ENCODE results near the gene TLE4.

TLE4 gene

GRCh38 chr9:79687131-79687447 lies 115.3 kb downstream of the TLE4 start:
- Histone ChIP-seq H3K4me3 (ENCODE audit: low read length) (no peak overlapping the region), H2AFZ (ENCODE audit: low read depth, low read length) (no peak overlapping the region)

GRCh38 chr9:79688363-79688762 lies 116.6 kb downstream of the TLE4 start:
- Histone ChIP-seq H3K27me3 (ENCODE audit: insufficient read depth, low read length) (no peaks in the 10 kb centered on the region), H3K4me3 (ENCODE audit: low read length) (no peak overlapping the region), H2AFZ (ENCODE audit: low read depth, low read length) (no peak overlapping the region), H3K36me3 (ENCODE audit: insufficient read depth, low read length) (peaks cover 28% of the 10 kb centered on the region), H3K9me3 (ENCODE audit: low read length) (no peaks in the 10 kb centered on the region), H3K4me1 (ENCODE audit: insufficient read depth, low read length) (peaks cover 24% of the 10 kb centered on the region)

More at GRCh38 chr9:79687131-79687447, 115.3 kb downstream of the TLE4 start:
- no peaks in the 10 kb centered on the region for H3K27me3 ChIP-seq (ENCODE audit: insufficient read depth, low read length)
- H3K4me1 ChIP-seq (ENCODE audit: insufficient read depth, low read length), result peaks cover 16% of the 10 kb centered on the region
- no peaks in the 10 kb centered on the region for H3K9me3 ChIP-seq (ENCODE audit: low read length)
- H3K36me3 ChIP-seq (ENCODE audit: insufficient read depth, low read length), result peaks cover 28% of the 10 kb centered on the region

GRCh38 chr9:79689576-79689975 lies 117.8 kb downstream of the TLE4 start:
- no peaks in the 10 kb centered on the region for H3K27me3 ChIP-seq (ENCODE audit: insufficient read depth, low read length)
- no peaks in the 10 kb centered on the region for H3K9me3 ChIP-seq (ENCODE audit: low read length)
- H3K4me3 ChIP-seq (ENCODE audit: low read length), result no peak overlapping the region
- H3K36me3 ChIP-seq (ENCODE audit: insufficient read depth, low read length), result peaks cover 25% of the 10 kb centered on the region
- H3K4me1 ChIP-seq (ENCODE audit: insufficient read depth, low read length), result peaks cover 36% of the 10 kb centered on the region
- no peak overlapping the region for H2AFZ ChIP-seq (ENCODE audit: low read depth, low read length)

- no peak overlapping the region for H2AFZ ChIP-seq (ENCODE audit: low read depth, low read length)
- no peaks in the 10 kb centered on the region for H3K27me3 ChIP-seq (ENCODE audit: insufficient read depth, low read length)
- H3K9me3 ChIP-seq (ENCODE audit: low read length), result no peaks in the 10 kb centered on the region
- peaks cover 44% of the 10 kb centered on the region for H3K4me1 ChIP-seq (ENCODE audit: insufficient read depth, low read length)
- peaks cover 20% of the 10 kb centered on the region for H3K36me3 ChIP-seq (ENCODE audit: insufficient read depth, low read length)
- no peak overlapping the region for H3K4me3 ChIP-seq (ENCODE audit: low read length)
These were observed 119.7 kb downstream of the TLE4 start for GRCh38 chr9:79691496-79691895.

GRCh38 chr9:79692857-79693571 lies 121.2 kb downstream of the TLE4 start:
- Histone ChIP-seq H2AFZ (ENCODE audit: low read depth, low read length) (no peak overlapping the region), H3K4me1 (ENCODE audit: insufficient read depth, low read length) (peaks cover 44% of the 10 kb centered on the region), H3K36me3 (ENCODE audit: insufficient read depth, low read length) (peaks cover 19% of the 10 kb centered on the region), H3K9me3 (ENCODE audit: low read length) (no peaks in the 10 kb centered on the region), H3K27me3 (ENCODE audit: insufficient read depth, low read length) (no peaks in the 10 kb centered on the region), H3K4me3 (ENCODE audit: low read length) (no peak overlapping the region)

- H3K36me3 ChIP-seq (ENCODE audit: insufficient read depth, low read length), result peaks cover 18% of the 10 kb centered on the region
- no peak overlapping the region for H3K4me3 ChIP-seq (ENCODE audit: low read length)
- no peak overlapping the region for H2AFZ ChIP-seq (ENCODE audit: low read depth, low read length)
- H3K27me3 ChIP-seq (ENCODE audit: insufficient read depth, low read length), result no peaks in the 10 kb centered on the region
- no peaks in the 10 kb centered on the region for H3K9me3 ChIP-seq (ENCODE audit: low read length)
- H3K4me1 ChIP-seq (ENCODE audit: insufficient read depth, low read length), result peaks cover 44% of the 10 kb centered on the region
These were observed 122.0 kb downstream of the TLE4 start for GRCh38 chr9:79693750-79694149.

- H3K27me3 ChIP-seq (ENCODE audit: insufficient read depth, low read length), result no peaks in the 10 kb centered on the region
- peaks cover 16% of the 10 kb centered on the region for H3K36me3 ChIP-seq (ENCODE audit: insufficient read depth, low read length)
- peaks cover 44% of the 10 kb centered on the region for H3K4me1 ChIP-seq (ENCODE audit: insufficient read depth, low read length)
- no peak overlapping the region for H3K4me3 ChIP-seq (ENCODE audit: low read length)
- no peak overlapping the region for H2AFZ ChIP-seq (ENCODE audit: low read depth, low read length)
- no peaks in the 10 kb centered on the region for H3K9me3 ChIP-seq (ENCODE audit: low read length)
These were observed 122.4 kb downstream of the TLE4 start for GRCh38 chr9:79694208-79694607.

- Histone ChIP-seq H3K27me3 (ENCODE audit: insufficient read depth, low read length) (no peaks in the 10 kb centered on the region), H3K4me1 (ENCODE audit: insufficient read depth, low read length) (peaks cover 44% of the 10 kb centered on the region), H2AFZ (ENCODE audit: low read depth, low read length) (no peak overlapping the region), H3K36me3 (ENCODE audit: insufficient read depth, low read length) (peaks cover 19% of the 10 kb centered on the region), H3K9me3 (ENCODE audit: low read length) (no peaks in the 10 kb centered on the region), H3K4me3 (ENCODE audit: low read length) (no peak overlapping the region)
These were observed 123.1 kb downstream of the TLE4 start for GRCh38 chr9:79694676-79695400.

GRCh38 chr9:79695531-79696175 lies 123.9 kb downstream of the TLE4 start:
- no peak overlapping the region for H3K4me3 ChIP-seq (ENCODE audit: low read length)
- no peaks in the 10 kb centered on the region for H3K27me3 ChIP-seq (ENCODE audit: insufficient read depth, low read length)
- peaks cover 18% of the 10 kb centered on the region for H3K36me3 ChIP-seq (ENCODE audit: insufficient read depth, low read length)
- H3K9me3 ChIP-seq (ENCODE audit: low read length), result no peaks in the 10 kb centered on the region
- H2AFZ ChIP-seq (ENCODE audit: low read depth, low read length), result no peak overlapping the region
- peaks cover 44% of the 10 kb centered on the region for H3K4me1 ChIP-seq (ENCODE audit: insufficient read depth, low read length)

GRCh38 chr9:79698967-79699366 lies 127.2 kb downstream of the TLE4 start:
- Histone ChIP-seq H3K36me3 (ENCODE audit: insufficient read depth, low read length) (peaks cover 20% of the 10 kb centered on the region), H2AFZ (ENCODE audit: low read depth, low read length) (no peak overlapping the region), H3K4me1 (ENCODE audit: insufficient read depth, low read length) (peaks cover 17% of the 10 kb centered on the region), H3K4me3 (ENCODE audit: low read length) (no peak overlapping the region), H3K9me3 (ENCODE audit: low read length) (no peaks in the 10 kb centered on the region), H3K27me3 (ENCODE audit: insufficient read depth, low read length) (no peaks in the 10 kb centered on the region)

GRCh38 chr9:79699479-79699878 lies 127.7 kb downstream of the TLE4 start:
- Histone ChIP-seq H3K9me3 (ENCODE audit: low read length) (no peaks in the 10 kb centered on the region), H3K4me3 (ENCODE audit: low read length) (no peak overlapping the region), H3K4me1 (ENCODE audit: insufficient read depth, low read length) (peaks cover 12% of the 10 kb centered on the region), H3K27me3 (ENCODE audit: insufficient read depth, low read length) (no peaks in the 10 kb centered on the region), H3K36me3 (ENCODE audit: insufficient read depth, low read length) (peaks cover 22% of the 10 kb centered on the region), H2AFZ (ENCODE audit: low read depth, low read length) (no peak overlapping the region)

GRCh38 chr9:79700607-79701360 lies 129.0 kb downstream of the TLE4 start:
- Histone ChIP-seq H3K36me3 (ENCODE audit: insufficient read depth, low read length) (peaks cover 36% of the 10 kb centered on the region), H3K4me3 (ENCODE audit: low read length) (no peak overlapping the region), H2AFZ (ENCODE audit: low read depth, low read length) (no peak overlapping the region), H3K4me1 (ENCODE audit: insufficient read depth, low read length) (no peaks in the 10 kb centered on the region), H3K9me3 (ENCODE audit: low read length) (no peaks in the 10 kb centered on the region), H3K27me3 (ENCODE audit: insufficient read depth, low read length) (no peaks in the 10 kb centered on the region)

GRCh38 chr9:79701651-79702050 lies 129.9 kb downstream of the TLE4 start:
- Histone ChIP-seq H3K9me3 (ENCODE audit: low read length) (no peaks in the 10 kb centered on the region), H3K4me3 (ENCODE audit: low read length) (no peak overlapping the region), H3K4me1 (ENCODE audit: insufficient read depth, low read length) (no peaks in the 10 kb centered on the region), H3K27me3 (ENCODE audit: insufficient read depth, low read length) (no peaks in the 10 kb centered on the region), H3K36me3 (ENCODE audit: insufficient read depth, low read length) (peaks cover 44% of the 10 kb centered on the region), H2AFZ (ENCODE audit: low read depth, low read length) (no peak overlapping the region)

Data from neuron (in vitro differentiated cells).